Suprapubic skin (tissue), 4 donors: ENCODE results near the gene MRPL2. TPM values are rescaled to one million over a fixed set of nuclear protein-coding genes. Genes with fewer than 3 reads are reported as not detected.
A peak's percentile ranks its signal among the peaks of the same experiment; 100 is the strongest.

ENCODE experiments used
- DNase-seq, 2 donors: peaks; one replicate each; pipeline ENCODE4 v3.0.0-alpha.2; 2019; ENCODE audit warnings: low spot score in 2 of 2
- H3K27ac ChIP-seq: fragments of 200-600 bp; sonication (generic); one replicate; pipeline ENCODE4 v1.5.1; 2019
- H3K27me3 ChIP-seq: fragments of 200-600 bp; sonication (generic); one replicate; pipeline ENCODE4 v1.5.1; 2019
- H3K36me3 ChIP-seq: fragments of 200-600 bp; sonication (generic); one replicate; pipeline ENCODE4 v1.5.1; 2019
- H3K4me1 ChIP-seq: fragments of 200-600 bp; sonication (generic); one replicate; pipeline ENCODE4 v1.5.1; 2019
- H3K4me3 ChIP-seq: fragments of 200-600 bp; sonication (generic); one replicate; pipeline ENCODE4 v1.5.1; 2019; ENCODE audit warnings: mild to moderate bottlenecking
- H3K9me3 ChIP-seq: fragments of 200-600 bp; sonication (generic); one replicate; pipeline ENCODE4 v1.5.1; 2019
- CTCF ChIP-seq, 2 donors: fragments of 200-600 bp in 1 of 2; fragments of 450-650 bp in 1 of 2; sonication (generic) in 1 of 2; IDR thresholded peaks; one replicate each; pipeline ENCODE4 v1.5.1; 2016 to 2019; ENCODE audit warnings: antibody characterized with exemption in 2 of 2, mild to moderate bottlenecking in 1 of 2, moderate library complexity in 1 of 2
- EP300 ChIP-seq: sonication (generic); formaldehyde crosslinking; IDR thresholded peaks from one replicate; pipeline ENCODE4 v1.6.1; 2017; ENCODE audit warnings: antibody characterized with exemption
- POLR2A ChIP-seq, 2 donors: fragments of 450-650 bp; IDR thresholded peaks; one replicate each; pipeline ENCODE4 v1.6.1; 2017; ENCODE audit warnings: antibody characterized with exemption in 2 of 2, mild to moderate bottlenecking in 2 of 2, moderate library complexity in 2 of 2
- POLR2AphosphoS5 ChIP-seq, 3 donors: sonication (generic); formaldehyde crosslinking; IDR thresholded peaks; one replicate each; pipeline ENCODE4 v1.6.1; 2017; ENCODE audit warnings: antibody characterized with exemption in 3 of 3
- WGBS: methylation state at CpG from one replicate; pipeline ENCODE4 v1.1.5; 2018; 5-methylcytosine and 5-hydroxymethylcytosine counted together
- total RNA-seq, 4 donors: library from RNA; depleted of rRNA; stranded (reverse); fragments of >200 nt; gene quantifications; one replicate each; pipeline ENCODE4 v1.1.0, GENCODE V29; 2016

MRPL2 gene
- total RNA-seq, 4 donors from 2014 or later: 21.2 to 38.1 (median 25.9) TPM

- peaks cover 46% of the 10 kb centered on the region for H3K4me1 ChIP-seq
- no peaks in the 10 kb centered on the region for H3K27me3 ChIP-seq
- no peak for DNase-seq
- H3K9me3 ChIP-seq: no peaks in the 10 kb centered on the region
- H3K36me3 ChIP-seq: peaks cover 48% of the 10 kb centered on the region
- H3K27ac ChIP-seq: peak overlapping the region; percentile 73
- 78% methylated on average over 6 of the region's 6 CpGs for WGBS
- TF ChIP-seq CTCF (IDR thresholded peaks at IDR 0.05) (no peak), EP300 (no peak), POLR2A (IDR thresholded peaks at IDR 0.05) (no peak), POLR2AphosphoS5 (IDR thresholded peaks at IDR 0.05) (no peak)
- no peak overlapping the region for H3K4me3 ChIP-seq
These were observed 46.9 kb downstream of the MRPL2 start for GRCh38 chr6:43012364-43012763.

- Histone ChIP-seq H3K4me1 (peaks cover 36% of the 10 kb centered on the region), H3K4me3 (no peak overlapping the region), H3K36me3 (peaks cover 57% of the 10 kb centered on the region), H3K27me3 (no peaks in the 10 kb centered on the region), H3K9me3 (no peaks in the 10 kb centered on the region), H3K27ac (no peak overlapping the region)
- no peak for TF ChIP-seq POLR2AphosphoS5 (IDR thresholded peaks at IDR 0.05)
- TF ChIP-seq EP300: no peak
- TF ChIP-seq CTCF (IDR thresholded peaks at IDR 0.05): no peak
- no peak for TF ChIP-seq POLR2A (IDR thresholded peaks at IDR 0.05)
- no peak for DNase-seq
- 73% methylated on average over 5 of the region's 6 CpGs for WGBS
These were observed 48.0 kb downstream of the MRPL2 start for GRCh38 chr6:43011207-43011606.

- TF ChIP-seq EP300 (no peak), CTCF (IDR thresholded peaks at IDR 0.05) (peak in 1 of 2 donors; percentile 23)
- H3K4me3 ChIP-seq: no peak overlapping the region
- H3K4me1 ChIP-seq: peaks cover 18% of the 10 kb centered on the region
- WGBS: 62% methylated on average over 3 of the region's 6 CpGs
- no peak overlapping the region for H3K27ac ChIP-seq
- peaks cover 63% of the 10 kb centered on the region for H3K36me3 ChIP-seq
- H3K9me3 ChIP-seq: no peaks in the 10 kb centered on the region
- H3K27me3 ChIP-seq: no peaks in the 10 kb centered on the region
- DNase-seq: no peak
These were observed 50.1 kb downstream of the MRPL2 start for GRCh38 chr6:43009124-43009523.

- peaks cover 4% of the 10 kb centered on the region for H3K4me1 ChIP-seq
- H3K27ac ChIP-seq: no peak overlapping the region
- H3K36me3 ChIP-seq: peaks cover 62% of the 10 kb centered on the region
- H3K4me3 ChIP-seq: no peak overlapping the region
- no peaks in the 10 kb centered on the region for H3K27me3 ChIP-seq
- no peak for TF ChIP-seq CTCF (IDR thresholded peaks at IDR 0.05)
- no peak for TF ChIP-seq POLR2A (IDR thresholded peaks at IDR 0.05)
- TF ChIP-seq POLR2AphosphoS5 (IDR thresholded peaks at IDR 0.05): no peak
- no peak for TF ChIP-seq EP300
- DNase-seq: no peak
- H3K9me3 ChIP-seq: no peaks in the 10 kb centered on the region
- WGBS: 90% methylated on average over 9 of the region's 9 CpGs
These were observed 52.1 kb downstream of the MRPL2 start for GRCh38 chr6:43007126-43007525.

- no peak for DNase-seq
- no peaks in the 10 kb centered on the region for H3K4me1 ChIP-seq
- H3K27me3 ChIP-seq: no peaks in the 10 kb centered on the region
- H3K36me3 ChIP-seq: peaks cover 58% of the 10 kb centered on the region
- WGBS: 96% methylated on average over 9 of the region's 11 CpGs
- no peak overlapping the region for H3K4me3 ChIP-seq
- TF ChIP-seq EP300 (no peak), POLR2AphosphoS5 (IDR thresholded peaks at IDR 0.05) (no peak), POLR2A (IDR thresholded peaks at IDR 0.05) (no peak), CTCF (IDR thresholded peaks at IDR 0.05) (no peak)
- no peak overlapping the region for H3K27ac ChIP-seq
- H3K9me3 ChIP-seq: no peaks in the 10 kb centered on the region
These were observed 53.0 kb downstream of the MRPL2 start for GRCh38 chr6:43006251-43006650.
